OCI-LY7 (cell line): Measurements from ENCODE around the gene LCNL1. TPM values are rescaled to one million over a fixed set of nuclear protein-coding genes. Genes with fewer than 3 reads are reported as not detected.

Experiments used
- BruUV-seq: library from RNA; stranded (reverse); fragments of 400-500 nt; replicated peaks from 2 replicates; lab custom pipeline; 2021; lab: Mats Ljungman, UMichigan
- CTCF ChIA-PET: fragments of 300-600 bp; sonication (Branson Sonifier 250); formaldehyde crosslinking; loops from one replicate; lab custom pipeline; 2022; ENCODE audit warnings: antibody characterized with exemption; ENCODE audit not compliant: unreplicated experiment; lab: Charles Lee
- POLR2A ChIA-PET: fragments of 300-600 bp; sonication (Branson Sonifier 250); formaldehyde crosslinking; loops from one replicate; lab custom pipeline; 2022; ENCODE audit warnings: antibody characterized with exemption; lab: Charles Lee
- DNase-seq: peaks from one replicate; pipeline ENCODE4 v3.0.0-alpha.2; 2015; ENCODE audit warnings: low spot score
- H2AFZ ChIP-seq: fragments of 200-600 bp; sonication (generic), shearing (Covaris generic); 2 replicates; pipeline ENCODE4 v1.6.1; 2014; ENCODE audit warnings: mild to moderate bottlenecking, antibody characterized with exemption, low read length, moderate library complexity
- H3K27ac ChIP-seq: fragments of 200-600 bp; sonication (generic); 2 replicates; pipeline ENCODE4 v1.5.1; 2014; ENCODE audit warnings: mixed run types, low read depth, mild to moderate bottlenecking, moderate library complexity, low read length, inconsistent platforms; ENCODE audit not compliant: poor library complexity, severe bottlenecking
- H3K36me3 ChIP-seq: fragments of 200-600 bp; sonication (generic); 2 replicates; pipeline ENCODE4 v1.6.1; 2014; ENCODE audit warnings: mild to moderate bottlenecking, antibody characterized with exemption, low read length, moderate library complexity, mixed read lengths; ENCODE audit not compliant: insufficient read depth
- H3K4me1 ChIP-seq: fragments of 200-600 bp; sonication (generic); 2 replicates; pipeline ENCODE4 v1.5.1; 2014; ENCODE audit warnings: mild to moderate bottlenecking, low read length; ENCODE audit not compliant: insufficient read depth, poor library complexity, severe bottlenecking
- H3K4me2 ChIP-seq: fragments of 200-600 bp; sonication (generic); 2 replicates; pipeline ENCODE4 v1.6.1; 2014; ENCODE audit warnings: mild to moderate bottlenecking, low read length
- H3K4me3 ChIP-seq: fragments of 200-600 bp; sonication (generic); 2 replicates; pipeline ENCODE4 v1.5.1; 2014; ENCODE audit warnings: mild to moderate bottlenecking, low read depth, low read length; ENCODE audit not compliant: poor library complexity, severe bottlenecking
- H3K79me2 ChIP-seq: fragments of 200-600 bp; sonication (generic); 2 replicates; pipeline ENCODE4 v1.6.1; 2016; ENCODE audit warnings: low read depth, mild to moderate bottlenecking, low read length, moderate library complexity, mixed read lengths; ENCODE audit not compliant: insufficient read depth
- H3K9me2 ChIP-seq: fragments of 200-600 bp; sonication (generic); 2 replicates; pipeline ENCODE4 v1.6.1; 2016; ENCODE audit warnings: mild to moderate bottlenecking, low read length, mixed read lengths; ENCODE audit not compliant: insufficient read depth
- H3K9me3 ChIP-seq: fragments of 200-600 bp; sonication (generic); 2 replicates; pipeline ENCODE4 v1.6.1; 2014; ENCODE audit warnings: mild to moderate bottlenecking, mixed run types, low read length, mixed read lengths
- H4K20me1 ChIP-seq: fragments of 200-600 bp; sonication (generic); 2 replicates; pipeline ENCODE4 v1.6.1; 2014; ENCODE audit warnings: mild to moderate bottlenecking, antibody characterized with exemption, low read length, moderate library complexity, mixed read lengths; ENCODE audit not compliant: insufficient read depth
- CTCF ChIP-seq: fragments of 200-600 bp; sonication (generic); conservative IDR thresholded peaks from 2 replicates; pipeline ENCODE4 v1.5.1; 2014; ENCODE audit warnings: mild to moderate bottlenecking, antibody characterized with exemption, low read length, moderate library complexity, mixed read lengths
- EZH2phosphoT487 ChIP-seq: fragments of 200-600 bp; sonication (generic); IDR thresholded peaks from 2 replicates; pipeline ENCODE4 v1.6.1; 2018; ENCODE audit warnings: low read depth, borderline replicate concordance, mild to moderate bottlenecking, mixed run types, antibody characterized with exemption, low read length, moderate library complexity, mixed read lengths
- intact Hi-C: fragments of 100-400 bp; cut with micrococcal nuclease; formaldehyde crosslinking; loops from one replicate; pipeline ENCODE4 v1.10.0; 2022; ENCODE audit not compliant: unreplicated experiment
- total RNA-seq, 2 experiments: library from RNA; depleted of rRNA in 1 of 2; stranded (reverse); fragments of >200 nt in 1 of 2; shearing (Covaris generic) in 1 of 2; gene quantifications; 2 replicates each; pipeline ENCODE4 v1.2.3, GENCODE V29; 2014 to 2022

Gene LCNL1
- total RNA-seq, 2 experiments from 2014 or later: not detected

GRCh38 chr9:136965771-136966484 lies 16.9 kb upstream of the LCNL1 start:
- H3K27ac ChIP-seq: no peak overlapping the region
- H4K20me1 ChIP-seq: no peaks in the 10 kb centered on the region
- H3K9me3 ChIP-seq: no peaks in the 10 kb centered on the region
- TF ChIP-seq CTCF: no peak
- TF ChIP-seq EZH2phosphoT487: no peak
- H3K4me3 ChIP-seq: peak overlapping the region; percentile 1
- POLR2A ChIA-PET: interaction anchor here (0.7 kb wide), 1 partner anchor 36 kb away, joined by 4 read pairs; no protein-coding TSS in a partner anchor
- BruUV-seq: no TSS peak
- peaks cover 8% of the 10 kb centered on the region for H3K4me1 ChIP-seq
- peak; percentile 24 for DNase-seq
- no peaks in the 10 kb centered on the region for H3K9me2 ChIP-seq
- CTCF ChIA-PET: no interaction called here
- H3K79me2 ChIP-seq: no peaks in the 10 kb centered on the region
- intact Hi-C loops: no loop called here
- no peak overlapping the region for H2AFZ ChIP-seq
- H3K4me2 ChIP-seq: peak overlapping the region; percentile 3; the same call in 1 of the 2 replicates
- no peaks in the 10 kb centered on the region for H3K36me3 ChIP-seq

GRCh38 chr9:136968333-136969127 lies 14.3 kb upstream of the LCNL1 start:
- no peaks in the 10 kb centered on the region for H3K36me3 ChIP-seq
- ChIA-PET CTCF (no interaction called here), POLR2A (no interaction called here)
- TF ChIP-seq EZH2phosphoT487 (no peak), CTCF (no peak)
- no peaks in the 10 kb centered on the region for H3K9me3 ChIP-seq
- H3K79me2 ChIP-seq: no peaks in the 10 kb centered on the region
- no peak overlapping the region for H3K4me2 ChIP-seq
- no peaks in the 10 kb centered on the region for H4K20me1 ChIP-seq
- no peak overlapping the region for H3K4me3 ChIP-seq
- no peak overlapping the region for H3K27ac ChIP-seq
- BruUV-seq: no TSS peak
- H3K9me2 ChIP-seq: no peaks in the 10 kb centered on the region
- H3K4me1 ChIP-seq: peaks cover 8% of the 10 kb centered on the region
- H2AFZ ChIP-seq: no peak overlapping the region
- intact Hi-C loops: no loop called here
- DNase-seq: no peak

GRCh38 chr9:136969150-136969549 lies 13.6 kb upstream of the LCNL1 start:
- Histone ChIP-seq H3K36me3 (no peaks in the 10 kb centered on the region), H3K4me1 (peaks cover 8% of the 10 kb centered on the region), H3K4me3 (no peak overlapping the region), H3K79me2 (no peaks in the 10 kb centered on the region), H3K27ac (no peak overlapping the region), H4K20me1 (no peaks in the 10 kb centered on the region), H2AFZ (no peak overlapping the region), H3K4me2 (no peak overlapping the region), H3K9me2 (no peaks in the 10 kb centered on the region), H3K9me3 (no peaks in the 10 kb centered on the region)
- no peak for TF ChIP-seq CTCF
- no peak for TF ChIP-seq EZH2phosphoT487
- DNase-seq: no peak
- no TSS peak for BruUV-seq
- intact Hi-C loops: no loop called here
- CTCF ChIA-PET: no interaction called here
- POLR2A ChIA-PET: no interaction called here
